Measurements from ENCODE around the gene GBP4.

GRCh38 chr1:89221341-89221740 is 22.6 kb upstream of the GBP4 start:
- TF ChIP-seq CTCF (IDR thresholded peaks at IDR 0.05; ENCODE audit: low read depth, low read length, missing input control) (no peak), EGR1 (IDR thresholded peaks at IDR 0.05; ENCODE audit: low read depth in 2 of 2) (no peak), FOXA1 (IDR thresholded peaks at IDR 0.05) (no peak), TAF1 (conservative IDR thresholded peaks at IDR 0.05) (no peak), YY1 (IDR thresholded peaks at IDR 0.05) (no peak), JUND (IDR thresholded peaks at IDR 0.05) (no peak)
- TF ChIP-seq, protein P1, sequence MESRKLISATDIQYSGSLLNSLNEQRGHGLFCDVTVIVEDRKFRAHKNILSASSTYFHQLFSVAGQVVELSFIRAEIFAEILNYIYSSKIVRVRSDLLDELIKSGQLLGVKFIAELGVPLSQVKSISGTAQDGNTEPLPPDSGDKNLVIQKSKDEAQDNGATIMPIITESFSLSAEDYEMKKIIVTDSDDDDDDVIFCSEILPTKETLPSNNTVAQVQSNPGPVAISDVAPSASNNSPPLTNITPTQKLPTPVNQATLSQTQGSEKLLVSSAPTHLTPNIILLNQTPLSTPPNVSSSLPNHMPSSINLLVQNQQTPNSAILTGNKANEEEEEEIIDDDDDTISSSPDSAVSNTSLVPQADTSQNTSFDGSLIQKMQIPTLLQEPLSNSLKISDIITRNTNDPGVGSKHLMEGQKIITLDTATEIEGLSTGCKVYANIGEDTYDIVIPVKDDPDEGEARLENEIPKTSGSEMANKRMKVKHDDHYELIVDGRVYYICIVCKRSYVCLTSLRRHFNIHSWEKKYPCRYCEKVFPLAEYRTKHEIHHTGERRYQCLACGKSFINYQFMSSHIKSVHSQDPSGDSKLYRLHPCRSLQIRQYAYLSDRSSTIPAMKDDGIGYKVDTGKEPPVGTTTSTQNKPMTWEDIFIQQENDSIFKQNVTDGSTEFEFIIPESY (IDR thresholded peaks at IDR 0.05), result no peak
